Activated T-helper 1 cell treated with anti-CD3 and anti-CD28 coated beads, Interleukin-12 subunit alpha, Interleukin-12 subunit beta, Interleukin-2, Interleukin-4 antibody, amounts not matched to agents 30 ng/mL and 10 ng/mL and 1 ng/mL, durations not matched to agents 14 hours and 24 hours and 36 hours (primary cell): ENCODE data around the gene PHOX2B. TPM values are rescaled to one million over a fixed set of nuclear protein-coding genes. Genes with fewer than 3 reads are reported as not detected.
"Not testable (repeated sequence)": the region's sequence is repeated elsewhere in the genome, so short reads cannot be mapped to it uniquely, and the experiment has no call there.

Experiments used
- DNase-seq: peaks from one replicate; pipeline ENCODE4 v3.0.0; 2021; ENCODE audit warnings: low spot score
- H3K27ac Mint-ChIP-seq: one replicate; pipeline ENCODE4 v1.8.0; 2021; ENCODE audit warnings: mild to moderate bottlenecking, mixed read lengths
- H3K27me3 Mint-ChIP-seq: one replicate; pipeline ENCODE4 v1.8.0; 2022; ENCODE audit warnings: mild to moderate bottlenecking, moderate library complexity, mixed read lengths; ENCODE audit not compliant: insufficient read depth
- H3K36me3 Mint-ChIP-seq: one replicate; pipeline ENCODE4 v1.8.0; 2021; ENCODE audit warnings: low read depth, mixed read lengths
- H3K4me1 Mint-ChIP-seq: one replicate; pipeline ENCODE4 v1.8.0; 2021; ENCODE audit warnings: low read depth, mixed read lengths
- H3K4me3 Mint-ChIP-seq: one replicate; pipeline ENCODE4 v1.8.0; 2021; ENCODE audit warnings: mild to moderate bottlenecking, moderate library complexity, mixed read lengths
- H3K9me3 Mint-ChIP-seq: one replicate; pipeline ENCODE4 v1.8.0; 2021; ENCODE audit warnings: mixed read lengths
- intact Hi-C: fragments of 100-400 bp; cut with micrococcal nuclease; formaldehyde crosslinking; loops from one replicate; pipeline ENCODE4 v1.15.1; 2024
- total RNA-seq: library from RNA; stranded (reverse); gene quantifications from 2 replicates; pipeline ENCODE4 v1.2.3, GENCODE V29; 2022

PHOX2B gene
- total RNA-seq, 1 donor from 2014 or later, result not detected

- H3K27ac Mint-ChIP-seq, result no peak overlapping the region
- no peak overlapping the region for H3K4me3 Mint-ChIP-seq
- no peaks in the 10 kb centered on the region for H3K27me3 Mint-ChIP-seq
- H3K36me3 Mint-ChIP-seq, result no peaks in the 10 kb centered on the region
- H3K4me1 Mint-ChIP-seq, result no peaks in the 10 kb centered on the region
- peaks cover 3% of the 10 kb centered on the region for H3K9me3 Mint-ChIP-seq
- intact Hi-C loops, result no loop called here
- no peak for DNase-seq
Observed at GRCh38 chr4:41715155-41715554, 33.4 kb downstream of the PHOX2B start.

DNA sequence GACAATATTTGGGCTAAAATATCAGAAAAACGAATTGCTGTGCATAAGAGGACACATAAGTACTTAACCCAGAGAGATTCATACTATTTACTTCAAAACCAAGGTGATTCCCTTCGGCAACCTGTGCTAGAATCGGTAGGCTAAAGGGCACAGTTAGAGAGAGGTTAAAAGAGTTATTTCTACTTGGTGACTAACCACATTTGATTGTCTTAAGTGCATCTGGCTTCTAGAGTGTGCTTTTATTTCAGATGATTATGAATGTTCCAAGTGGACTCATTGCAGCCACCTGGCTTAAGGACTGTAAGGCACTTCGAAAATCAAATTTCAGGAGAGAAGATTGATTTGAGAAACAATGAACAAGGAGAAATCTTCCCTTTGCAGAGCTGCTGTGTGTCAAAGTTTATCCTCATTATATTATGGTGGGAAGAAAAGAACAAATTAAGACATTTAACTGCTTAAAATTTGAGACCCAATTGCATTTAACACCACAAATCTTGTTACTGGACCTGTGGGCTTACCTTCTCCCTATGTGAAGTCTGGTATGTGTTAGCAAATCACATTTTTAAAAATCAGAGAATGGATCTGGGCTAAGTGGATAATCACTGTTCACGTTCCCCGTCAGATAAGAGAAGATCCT, 34.0 kb downstream of the PHOX2B start:
- no peaks in the 10 kb centered on the region for H3K4me1 Mint-ChIP-seq

GRCh38 chr4:41713768-41714167, 34.8 kb downstream of the PHOX2B start:
- H3K9me3 Mint-ChIP-seq, result peaks cover 3% of the 10 kb centered on the region
- no peaks in the 10 kb centered on the region for H3K27me3 Mint-ChIP-seq
- no peak overlapping the region for H3K27ac Mint-ChIP-seq
- no peaks in the 10 kb centered on the region for H3K4me1 Mint-ChIP-seq
- no peaks in the 10 kb centered on the region for H3K36me3 Mint-ChIP-seq
- intact Hi-C loops, result no loop called here
- no peak for DNase-seq
- no peak overlapping the region for H3K4me3 Mint-ChIP-seq

More for the DNA sequence above, 34.0 kb downstream of the PHOX2B start:
- intact Hi-C loops, result no loop called here
- H3K36me3 Mint-ChIP-seq, result no peaks in the 10 kb centered on the region
- H3K4me3 Mint-ChIP-seq, result no peak overlapping the region
- H3K27me3 Mint-ChIP-seq, result no peaks in the 10 kb centered on the region
- DNase-seq, result no peak
- H3K27ac Mint-ChIP-seq, result no peak overlapping the region
- H3K9me3 Mint-ChIP-seq, result peaks cover 3% of the 10 kb centered on the region

- intact Hi-C loops, result no loop called here
- H3K4me3 Mint-ChIP-seq, result no peak overlapping the region
- DNase-seq, result no peak
- H3K9me3 Mint-ChIP-seq, result peaks cover 3% of the 10 kb centered on the region
- H3K27ac Mint-ChIP-seq, result no peak overlapping the region
- H3K27me3 Mint-ChIP-seq, result no peaks in the 10 kb centered on the region
- H3K4me1 Mint-ChIP-seq, result no peaks in the 10 kb centered on the region
- H3K36me3 Mint-ChIP-seq, result no peaks in the 10 kb centered on the region
Observed at GRCh38 chr4:41712425-41712824, 36.1 kb downstream of the PHOX2B start.

GRCh38 chr4:41711654-41712053, 36.9 kb downstream of the PHOX2B start:
- H3K27ac Mint-ChIP-seq, DNase-seq, intact Hi-C loops, H3K4me3 Mint-ChIP-seq, H3K27me3 Mint-ChIP-seq, H3K36me3 Mint-ChIP-seq, H3K4me1 Mint-ChIP-seq, H3K9me3 Mint-ChIP-seq: not testable (repeated sequence)

GRCh38 chr4:41709844-41710481, 38.6 kb downstream of the PHOX2B start:
- Mint-ChIP-seq H3K27ac (no peak overlapping the region), H3K27me3 (peaks cover 2% of the 10 kb centered on the region), H3K9me3 (peaks cover 3% of the 10 kb centered on the region), H3K36me3 (no peaks in the 10 kb centered on the region), H3K4me3 (no peak overlapping the region), H3K4me1 (no peaks in the 10 kb centered on the region)
- no peak for DNase-seq
- intact Hi-C loops, result no loop called here

- intact Hi-C loops, result no loop called here
- Mint-ChIP-seq H3K27ac (no peak overlapping the region), H3K4me3 (no peak overlapping the region), H3K4me1 (no peaks in the 10 kb centered on the region), H3K36me3 (no peaks in the 10 kb centered on the region), H3K9me3 (no peaks in the 10 kb centered on the region), H3K27me3 (peaks cover 3% of the 10 kb centered on the region)
- no peak for DNase-seq
Observed at GRCh38 chr4:41703785-41704184, 44.7 kb downstream of the PHOX2B start.

DNA sequence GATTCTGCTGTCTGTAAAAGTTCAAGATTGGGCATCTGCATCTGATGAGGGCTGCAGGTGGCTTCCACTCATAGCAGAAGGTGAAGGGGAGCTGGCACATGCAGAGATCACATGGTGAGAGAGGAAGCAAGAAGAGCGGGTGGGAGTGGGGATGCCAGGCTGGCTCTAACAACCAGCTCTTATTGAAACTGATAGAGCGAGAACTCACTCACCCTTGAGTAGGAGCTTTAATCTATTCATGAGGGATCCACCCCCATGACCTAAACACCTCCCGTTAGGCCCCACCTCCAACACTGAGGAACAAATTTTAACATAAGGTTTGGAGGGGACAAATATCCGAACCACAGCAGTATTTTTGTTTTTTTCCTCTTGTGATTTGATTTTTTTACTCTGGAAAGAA, 45.8 kb downstream of the PHOX2B start:
- H3K9me3 Mint-ChIP-seq, result no peaks in the 10 kb centered on the region
- no peaks in the 10 kb centered on the region for H3K4me1 Mint-ChIP-seq
- H3K36me3 Mint-ChIP-seq, result no peaks in the 10 kb centered on the region
- H3K4me3 Mint-ChIP-seq, result no peak overlapping the region
- intact Hi-C loops, result no loop called here
- peaks cover 3% of the 10 kb centered on the region for H3K27me3 Mint-ChIP-seq
- DNase-seq, result no peak
- H3K27ac Mint-ChIP-seq, result no peak overlapping the region

DNA sequence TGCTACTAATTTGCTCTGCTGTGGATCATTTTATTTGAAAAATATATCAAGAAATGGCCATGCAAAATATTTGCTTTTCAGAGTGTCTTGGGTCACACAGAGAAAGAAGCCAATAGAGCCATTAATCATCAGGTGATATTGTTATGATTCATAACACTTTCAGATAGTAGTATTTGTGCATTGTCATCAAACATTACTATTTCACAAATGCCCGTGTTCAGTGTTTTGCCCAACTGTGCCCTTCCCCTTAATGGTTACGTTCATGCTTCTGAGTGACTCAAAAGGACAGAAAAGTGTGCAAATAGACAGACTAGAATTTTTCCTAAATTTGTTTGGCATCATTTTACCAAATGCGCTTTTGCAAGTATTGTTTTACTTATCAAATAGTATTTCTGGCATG, 46.5 kb downstream of the PHOX2B start:
- intact Hi-C loops, result no loop called here
- peaks cover 3% of the 10 kb centered on the region for H3K27me3 Mint-ChIP-seq

DNA sequence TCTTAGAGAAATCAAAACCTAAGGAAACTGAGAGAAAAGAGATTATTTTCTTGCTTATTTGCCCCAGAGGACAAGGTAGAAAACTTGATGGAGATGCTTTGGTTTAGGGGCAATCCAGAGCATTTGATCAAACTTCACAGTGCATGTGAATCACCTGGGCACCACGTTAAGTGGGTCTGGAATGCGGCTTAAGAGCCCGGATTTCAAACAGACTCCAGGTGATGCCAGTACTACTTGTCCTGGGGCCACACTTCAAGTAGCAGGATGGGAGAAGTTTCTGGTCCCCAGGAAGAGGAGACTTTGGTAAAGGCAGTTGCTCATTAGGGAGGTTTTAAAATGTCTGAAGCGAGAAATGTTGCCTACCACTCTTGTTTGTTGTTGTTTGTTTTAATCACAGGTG, 51.8 kb downstream of the PHOX2B start:
- Mint-ChIP-seq H3K4me1 (no peaks in the 10 kb centered on the region), H3K4me3 (no peak overlapping the region), H3K27ac (no peak overlapping the region), H3K36me3 (no peaks in the 10 kb centered on the region), H3K27me3 (no peaks in the 10 kb centered on the region), H3K9me3 (no peaks in the 10 kb centered on the region)
- intact Hi-C loops, result no loop called here
- DNase-seq, result no peak

More for the DNA sequence above, 46.5 kb downstream of the PHOX2B start:
- Mint-ChIP-seq H3K9me3 (no peaks in the 10 kb centered on the region), H3K4me3 (no peak overlapping the region), H3K36me3 (no peaks in the 10 kb centered on the region), H3K27ac (no peak overlapping the region), H3K4me1 (no peaks in the 10 kb centered on the region)
- no peak for DNase-seq

DNA sequence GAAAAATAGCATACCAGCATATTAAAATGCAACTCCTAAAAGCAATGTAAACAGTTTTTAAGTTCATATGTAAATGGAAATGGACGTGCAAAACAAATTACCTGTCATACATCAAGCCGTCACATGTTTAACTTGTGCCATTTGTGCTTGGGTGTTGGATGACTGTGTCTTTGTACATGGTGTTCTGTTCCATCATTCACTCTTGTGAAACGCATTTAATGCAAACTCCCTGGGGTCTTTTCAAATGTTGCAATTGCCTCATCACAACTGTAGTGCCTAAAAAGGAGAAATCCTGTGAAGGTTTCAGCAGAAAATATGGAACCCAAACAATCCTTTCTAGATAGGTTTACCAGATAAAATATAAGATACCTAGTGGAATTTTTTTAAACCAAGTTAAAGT, 52.4 kb downstream of the PHOX2B start:
- intact Hi-C loops, result no loop called here
- no peak for DNase-seq
- H3K9me3 Mint-ChIP-seq, result no peaks in the 10 kb centered on the region
- no peaks in the 10 kb centered on the region for H3K36me3 Mint-ChIP-seq
- H3K27ac Mint-ChIP-seq, result no peak overlapping the region
- H3K4me3 Mint-ChIP-seq, result no peak overlapping the region
- no peaks in the 10 kb centered on the region for H3K4me1 Mint-ChIP-seq
- H3K27me3 Mint-ChIP-seq, result no peaks in the 10 kb centered on the region
